T-cell (primary cell): Measurements from ENCODE around the gene UCHL5. TPM values are rescaled to one million over a fixed set of nuclear protein-coding genes. Genes with fewer than 3 reads are reported as not detected.
"Not testable (repeated sequence)": the region's sequence is repeated elsewhere in the genome, so short reads cannot be mapped to it uniquely, and the experiment has no call there.

Experiments used
- ATAC-seq, 4 experiments: fragments of 200-7000 bp in 3 of 4; fragments of 150-1000 bp in 1 of 4; cut with Tn5 transposase; replicated peaks in 1 of 4; 1 replicate in 3 of 4; 2 replicates in 1 of 4; pipeline ENCODE4 v1.10.0; 2021; ENCODE audit warnings: moderate library complexity in 3 of 4, mild to moderate bottlenecking in 2 of 4, moderate number of reproducible peaks in 1 of 4
- CTCF ChIA-PET, 2 donors: fragments of 300-600 bp; sonication (Branson Sonifier 250); formaldehyde crosslinking; loops; one replicate each; lab custom pipeline; 2022; ENCODE audit warnings: antibody characterized with exemption in 2 of 2; lab: Charles Lee
- POLR2A ChIA-PET, 2 donors: fragments of 300-600 bp; sonication (Branson Sonifier 250); formaldehyde crosslinking; loops; one replicate each; lab custom pipeline; 2022; ENCODE audit warnings: antibody characterized with exemption in 2 of 2; lab: Charles Lee
- DNase-seq, 35 experiments: peaks; one replicate each; pipeline versions ENCODE4 v3.0.0 to v3.0.0-alpha.2; 2013 to 2023
- H3K27ac ChIP-seq: one replicate; pipeline ENCODE4 v1.5.1; 2013; ENCODE audit warnings: low read length
- H3K27me3 ChIP-seq, 2 experiments: replicated peaks in 1 of 2; 1 replicate in 1 of 2; 2 replicates in 1 of 2; pipeline versions ENCODE4 v1.6.1 to v1.7.0; 2013; ENCODE audit warnings: low read length in 1 of 2, mixed read lengths in 1 of 2; ENCODE audit not compliant: control insufficient read depth in 2 of 2, insufficient read depth in 2 of 2; ENCODE audit errors: extremely low read depth in 1 of 2
- H3K36me3 ChIP-seq, 2 donors: 1 replicate in 1 of 2; 2 replicates in 1 of 2; pipeline versions ENCODE4 v1.6.1 to v1.7.0; 2013; ENCODE audit warnings: low read length in 1 of 2; ENCODE audit not compliant: control insufficient read depth in 2 of 2, insufficient read depth in 1 of 2; ENCODE audit errors: extremely low read depth in 1 of 2
- H3K4me1 ChIP-seq, 2 experiments: 1 replicate in 1 of 2; 2 replicates in 1 of 2; pipeline versions ENCODE4 v1.6.1 to v1.7.0; 2013; ENCODE audit warnings: low read length in 2 of 2, mixed read lengths in 1 of 2; ENCODE audit not compliant: insufficient read depth in 2 of 2, control insufficient read depth in 1 of 2; ENCODE audit errors: extremely low read depth in 1 of 2
- H3K4me3 ChIP-seq, 2 donors: 1 replicate in 1 of 2; 2 replicates in 1 of 2; pipeline versions ENCODE4 v1.5.1 to v1.7.0; 2013; ENCODE audit warnings: mild to moderate bottlenecking in 2 of 2, low read length in 1 of 2, moderate library complexity in 1 of 2; ENCODE audit not compliant: control insufficient read depth in 1 of 2; ENCODE audit errors: extremely low read depth in 1 of 2
- H3K9me3 ChIP-seq: 2 replicates; pipeline ENCODE4 v1.7.0; 2013
- H3K27ac Mint-ChIP-seq, 2 donors: one replicate each; pipeline ENCODE4 v1.8.0; 2020 to 2021; ENCODE audit warnings: mild to moderate bottlenecking in 2 of 2, mixed read lengths in 2 of 2
- H3K27me3 Mint-ChIP-seq, 2 donors: one replicate each; pipeline ENCODE4 v1.8.0; 2021 to 2022; ENCODE audit warnings: mixed read lengths in 2 of 2
- H3K36me3 Mint-ChIP-seq: one replicate; pipeline ENCODE4 v1.8.0; 2021; ENCODE audit warnings: mixed read lengths
- H3K4me1 Mint-ChIP-seq, 3 donors: one replicate each; pipeline ENCODE4 v1.8.0; 2020 to 2022; ENCODE audit warnings: mixed read lengths in 3 of 3, mild to moderate bottlenecking in 1 of 3
- H3K4me3 Mint-ChIP-seq, 3 donors: one replicate each; pipeline ENCODE4 v1.8.0; 2020 to 2022; ENCODE audit warnings: mild to moderate bottlenecking in 3 of 3, mixed read lengths in 3 of 3, moderate library complexity in 3 of 3
- H3K9me3 Mint-ChIP-seq, 3 donors: one replicate each; pipeline ENCODE4 v1.8.0; 2020 to 2022; ENCODE audit warnings: mixed read lengths in 3 of 3
- WGBS: methylation state at CpG from one replicate; pipeline ENCODE4 v1.1.5; 2013; ENCODE audit warnings: missing lambda C conversion rate; ENCODE audit not compliant: insufficient coverage; 5-methylcytosine and 5-hydroxymethylcytosine counted together
- total RNA-seq, 35 experiments: library from RNA in 6 of 35; stranded (reverse) in 6 of 35; fragments of 120-200 nt in 1 of 35; gene quantifications; one replicate each; pipeline versions ENCODE4 v1.2.1 to v1.2.4 and lab custom pipeline; 2013 to 2026

Gene UCHL5
- total RNA-seq, 5 donors from 2014 or later (not counting 1 experiment from before 2014, with no cell fraction given): 20.8 to 32.2 (median 27.1) TPM

DNA sequence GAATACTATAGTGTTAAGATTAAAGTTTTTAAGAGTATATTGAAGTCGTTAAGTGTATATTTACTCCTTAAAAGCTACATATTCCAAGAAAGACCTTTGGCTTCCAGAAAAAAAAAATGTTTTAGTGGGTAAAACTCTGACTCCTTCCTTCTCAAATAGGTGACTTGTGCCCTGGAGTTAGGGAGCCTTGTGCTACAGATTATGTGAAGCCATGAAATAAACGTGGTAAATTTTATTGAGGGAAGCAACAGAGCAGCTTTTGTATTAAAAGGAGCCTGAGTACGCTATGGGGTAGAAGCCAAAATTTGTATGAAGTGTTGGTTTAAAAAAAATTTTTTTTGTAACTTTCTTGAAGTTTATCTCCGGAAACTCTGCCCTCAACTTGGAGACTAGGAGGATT is 1.2 kb upstream of the UCHL5 start:
- no peaks in the 10 kb centered on the region for H3K36me3 ChIP-seq
- Mint-ChIP-seq H3K27ac (peak overlapping the region; percentile 23 to 71), H3K4me1 (peaks cover 66 to 70% (median 67%) of the 10 kb centered on the region in 3 donors), H3K9me3 (no peaks in the 10 kb centered on the region), H3K36me3 (peaks cover 11% of the 10 kb centered on the region), H3K4me3 (peak overlapping the region; percentile 93 to 98 (median 96)), H3K27me3 (no peaks in the 10 kb centered on the region)
- H3K4me1 ChIP-seq: peaks cover 12 to 20% of the 10 kb centered on the region in 2 experiments
- no peaks in the 10 kb centered on the region for H3K27me3 ChIP-seq
- WGBS: 18% methylated on average over 2 of the region's 4 CpGs
- H3K4me3 ChIP-seq: peak overlapping the region; percentile 98 to 99
- no peak for DNase-seq
- POLR2A ChIA-PET: no interaction called here
- no peaks in the 10 kb centered on the region for H3K9me3 ChIP-seq
- peak overlapping the region; percentile 92 for H3K27ac ChIP-seq
- CTCF ChIA-PET: no interaction called here
- no peak for ATAC-seq

DNA sequence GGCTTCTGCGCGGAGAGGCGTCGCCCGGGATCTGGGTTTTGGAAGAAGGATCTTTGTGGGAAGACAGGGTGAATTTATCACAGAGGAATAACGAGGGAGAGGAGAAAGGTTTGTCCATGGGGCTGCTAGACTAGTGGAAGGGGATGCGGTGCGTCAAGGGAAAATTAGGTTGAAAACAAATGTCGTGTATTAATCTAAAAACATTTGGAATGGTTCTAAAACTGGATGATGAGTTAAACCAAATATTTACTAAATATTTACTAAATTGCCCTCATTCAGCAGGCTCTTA is 899 bp upstream of the UCHL5 start:
- H3K27ac Mint-ChIP-seq: peak overlapping the region; percentile 96 to 97
- H3K36me3 Mint-ChIP-seq: peaks cover 11% of the 10 kb centered on the region
- ChIA-PET CTCF (no interaction called here), POLR2A (no interaction called here)
- Histone ChIP-seq H3K36me3 (no peaks in the 10 kb centered on the region), H3K4me1 (peaks cover 12 to 20% of the 10 kb centered on the region in 2 experiments), H3K4me3 (peak overlapping the region; percentile 98 to 99), H3K27ac (peak overlapping the region; percentile 92), H3K9me3 (no peaks in the 10 kb centered on the region), H3K27me3 (no peaks in the 10 kb centered on the region)
- no peaks in the 10 kb centered on the region for H3K9me3 Mint-ChIP-seq
- WGBS: 0% methylated on average over 2 of the region's 9 CpGs
- ATAC-seq (no peak), DNase-seq (no peak)
- H3K4me3 Mint-ChIP-seq: peak overlapping the region; percentile 93 to 98 (median 96)
- H3K4me1 Mint-ChIP-seq: peaks cover 65 to 68% (median 65%) of the 10 kb centered on the region in 3 donors
- H3K27me3 Mint-ChIP-seq: no peaks in the 10 kb centered on the region

DNA sequence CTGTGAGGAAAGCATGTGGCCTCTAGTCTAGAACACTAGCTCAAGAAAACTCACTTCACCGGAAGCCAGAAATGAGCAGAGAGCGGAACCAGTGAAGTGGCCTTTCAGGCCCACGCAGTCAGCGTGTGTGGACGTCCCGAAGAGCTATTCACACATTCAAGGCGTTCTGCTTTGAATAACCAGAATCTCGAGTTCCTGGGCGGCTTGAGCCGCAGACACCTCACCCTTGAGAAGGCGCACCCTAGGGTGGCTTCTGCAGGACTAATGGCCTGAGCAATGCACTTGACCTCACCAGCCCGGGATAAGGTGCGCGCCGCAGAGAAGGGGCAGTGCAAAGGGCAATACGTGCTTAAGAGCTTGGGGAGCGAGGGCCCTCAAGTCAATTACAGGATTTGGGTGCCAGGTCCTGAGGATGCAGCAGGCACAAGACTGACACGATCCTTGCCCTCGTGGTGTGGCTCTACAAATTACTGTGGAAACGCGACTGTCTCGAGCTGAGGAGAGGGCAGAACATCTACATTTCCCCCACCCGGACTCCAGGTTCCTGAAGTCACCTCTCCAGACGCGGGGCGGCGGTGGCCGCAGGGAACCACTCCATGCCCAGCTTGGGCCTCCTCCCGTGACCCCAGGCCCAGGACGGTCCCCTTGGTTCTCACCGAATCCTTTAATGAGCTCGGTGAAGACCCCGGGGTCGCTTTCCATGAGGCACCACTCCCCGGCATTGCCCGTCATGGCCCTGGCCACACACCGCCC is 455 bp downstream of the UCHL5 start:
- Mint-ChIP-seq H3K36me3 (peaks cover 11% of the 10 kb centered on the region), H3K4me3 (peak overlapping the region; percentile 93 to 98 (median 96)), H3K9me3 (no peaks in the 10 kb centered on the region), H3K4me1 (peaks cover 67 to 71% (median 69%) of the 10 kb centered on the region in 3 donors), H3K27me3 (no peaks in the 10 kb centered on the region), H3K27ac (peak overlapping the region; percentile 96 to 97)
- WGBS: under 1% methylated on average over 37 of the region's 37 CpGs
- H3K36me3 ChIP-seq: no peaks in the 10 kb centered on the region
- no peaks in the 10 kb centered on the region for H3K9me3 ChIP-seq
- no peaks in the 10 kb centered on the region for H3K27me3 ChIP-seq
- ChIA-PET POLR2A (interaction anchor here (0.6 to 1.6 kb wide), 12 partner anchors 43 to 622 kb away, joined by 3 to 11 read pairs (median 4); no protein-coding TSS in a partner anchor), CTCF (interaction anchor here in 1 of 2 donors (0.7 to 1.8 kb wide), 12 partner anchors 12 to 1231 kb away, joined by 3 to 19 read pairs (median 4); partner anchors contain the start of genes CDC73 and GLRX2)
- peak overlapping the region; percentile 98 to 99 for H3K4me3 ChIP-seq
- ATAC-seq (peak; percentile 8 to 26 (median 17)), DNase-seq (peak in 34 of 35 experiments; percentile 5 to 71 (median 35))
- peak overlapping the region; percentile 92 for H3K27ac ChIP-seq
- H3K4me1 ChIP-seq: peaks cover 12 to 20% of the 10 kb centered on the region in 2 experiments

DNA sequence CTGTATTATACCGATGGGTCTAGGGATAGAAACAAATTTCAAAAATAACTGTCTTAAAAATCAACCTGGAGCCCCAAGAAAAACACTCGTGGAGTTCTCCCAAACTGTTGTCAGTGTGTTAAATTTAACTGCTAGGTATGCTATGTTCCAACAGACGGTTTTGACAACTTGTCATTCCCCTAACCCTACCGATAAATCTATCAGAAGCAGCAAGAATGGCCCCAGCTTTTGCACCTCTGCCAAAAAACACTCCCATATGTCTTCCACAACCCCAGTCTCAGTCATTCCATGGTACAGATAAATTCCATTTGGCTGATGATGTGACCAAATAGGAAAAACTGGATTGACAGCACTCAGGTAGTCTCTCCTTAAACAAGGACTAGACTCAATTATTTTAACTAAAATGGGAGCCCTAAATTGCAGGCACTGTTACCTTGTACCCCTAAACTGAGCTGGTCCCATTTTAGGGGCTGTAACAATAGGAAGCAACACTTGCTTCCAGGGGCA is 4.9 kb downstream of the UCHL5 start:
- Histone ChIP-seq H3K4me3 (no peak overlapping the region), H3K27ac (no peak overlapping the region), H3K4me1 (peaks cover 12% of the 10 kb centered on the region in 2 experiments), H3K36me3 (peaks cover 0 to 16% of the 10 kb centered on the region in 2 donors), H3K27me3 (no peaks in the 10 kb centered on the region), H3K9me3 (no peaks in the 10 kb centered on the region)
- ATAC-seq: no peak
- no peak for DNase-seq
- CTCF ChIA-PET: no interaction called here
- POLR2A ChIA-PET: interaction anchor here in 1 of 2 donors (0.5 kb wide), 1 partner anchor 47 kb away, joined by 6 read pairs; no protein-coding TSS in a partner anchor
- Mint-ChIP-seq H3K4me1 (peaks cover 46 to 47% (median 47%) of the 10 kb centered on the region in 3 donors), H3K9me3 (no peaks in the 10 kb centered on the region), H3K27me3 (no peaks in the 10 kb centered on the region), H3K4me3 (no peak overlapping the region), H3K36me3 (peaks cover 5% of the 10 kb centered on the region), H3K27ac (no peak overlapping the region)
- no CpG with 5 or more reads among the region's 4 CpGs for WGBS

DNA sequence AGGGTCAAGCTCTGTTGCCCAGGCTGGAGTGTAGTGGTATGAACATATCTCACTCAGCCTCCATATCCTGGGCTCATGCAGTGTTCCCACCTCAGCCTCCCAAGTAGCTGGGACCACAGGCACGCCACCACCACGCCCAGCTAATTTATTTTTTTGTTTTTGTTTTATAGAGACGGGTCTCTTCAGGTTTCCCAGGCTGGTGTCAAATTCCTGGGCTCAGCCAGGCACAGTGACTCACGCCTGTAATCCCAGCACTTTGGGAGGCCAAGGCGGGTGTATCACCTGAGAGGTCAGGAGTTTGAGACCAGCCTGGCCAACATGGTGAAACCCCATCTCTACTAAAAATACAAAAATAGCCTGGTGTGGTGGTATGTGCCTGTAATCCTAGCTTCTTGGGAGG is 10.2 kb downstream of the UCHL5 start:
- H3K27ac Mint-ChIP-seq, H3K9me3 ChIP-seq, CTCF ChIA-PET, H3K27me3 ChIP-seq, H3K27me3 Mint-ChIP-seq, H3K4me3 Mint-ChIP-seq, ATAC-seq, H3K4me1 ChIP-seq, H3K9me3 Mint-ChIP-seq, POLR2A ChIA-PET, H3K4me3 ChIP-seq, H3K27ac ChIP-seq, DNase-seq: not testable (repeated sequence)
- H3K4me1 Mint-ChIP-seq: peaks cover 10 to 17% (median 13%) of the 10 kb centered on the region in 3 donors
- peaks cover under 1 to 36% of the 10 kb centered on the region in 2 donors for H3K36me3 ChIP-seq
- WGBS: no CpG with 5 or more reads among the region's 5 CpGs
- peaks cover 27% of the 10 kb centered on the region for H3K36me3 Mint-ChIP-seq

DNA sequence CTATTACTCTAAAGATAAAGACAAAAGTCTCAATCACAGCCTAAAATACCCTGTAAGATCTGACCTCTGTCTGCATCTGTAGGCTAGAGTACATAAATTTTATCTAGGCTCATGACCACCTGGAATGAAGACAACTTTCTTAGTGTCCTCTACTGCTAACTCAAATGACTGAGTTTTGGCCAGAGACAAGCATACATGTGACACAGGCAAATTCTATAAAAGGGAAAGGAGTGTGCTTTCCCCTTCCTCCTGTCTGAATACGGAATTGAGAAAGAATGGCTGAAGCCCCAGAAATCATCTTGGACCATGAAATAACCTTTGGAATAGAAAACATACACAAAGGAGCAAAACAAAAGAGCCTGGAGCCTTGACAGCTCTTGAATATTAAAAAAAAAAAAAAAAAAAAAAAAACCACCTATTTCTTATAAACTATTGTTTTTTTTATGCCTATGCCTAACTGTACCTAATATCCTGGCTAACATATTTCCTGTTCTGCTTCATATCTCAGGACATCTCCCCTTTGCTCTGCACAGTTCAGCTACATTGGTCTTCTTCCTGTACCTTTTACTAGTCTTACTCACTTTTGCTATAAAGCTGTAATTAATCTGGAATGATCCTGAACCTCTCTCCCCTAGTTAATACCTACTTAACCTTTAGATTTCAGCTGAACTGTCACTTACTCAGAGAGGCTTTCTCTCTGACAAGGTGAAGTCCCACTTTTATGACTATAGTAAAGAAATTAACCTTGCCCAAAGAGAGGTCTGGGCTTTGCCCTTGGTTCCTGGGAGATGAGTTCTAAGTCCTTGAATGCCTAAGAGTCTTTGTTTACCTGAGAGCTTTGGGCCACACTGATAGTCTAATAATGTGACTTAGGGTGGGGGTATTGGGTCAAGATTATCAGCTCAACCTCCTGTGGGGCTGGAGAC is 16.1 kb downstream of the UCHL5 start:
- ChIA-PET CTCF (interaction anchor here (0.6 to 1.0 kb wide), 3 partner anchors 13 to 263 kb away, joined by 3 read pairs; no protein-coding TSS in a partner anchor), POLR2A (interaction anchor here in 1 of 2 donors (0.6 kb wide), 2 partner anchors 62 to 92 kb away, joined by 4 to 9 read pairs; no protein-coding TSS in a partner anchor)
- H3K9me3 ChIP-seq: no peaks in the 10 kb centered on the region
- no peaks in the 10 kb centered on the region for H3K27me3 ChIP-seq
- Mint-ChIP-seq H3K27ac (peak overlapping the region; percentile 13 to 49), H3K4me1 (peaks cover 12 to 31% (median 22%) of the 10 kb centered on the region in 3 donors), H3K4me3 (no peak overlapping the region), H3K9me3 (no peaks in the 10 kb centered on the region), H3K27me3 (no peaks in the 10 kb centered on the region), H3K36me3 (peaks cover 41% of the 10 kb centered on the region)
- ATAC-seq (no peak), DNase-seq (no peak)
- no peak overlapping the region for H3K4me3 ChIP-seq
- H3K4me1 ChIP-seq: no peaks in the 10 kb centered on the region
- H3K36me3 ChIP-seq: peaks cover 3 to 17% of the 10 kb centered on the region in 2 donors
- H3K27ac ChIP-seq: no peak overlapping the region
- no CpG with 5 or more reads among the region's 1 CpG for WGBS
